Measurements from ENCODE around the gene GRIN3B. TPM values are rescaled to one million over a fixed set of nuclear protein-coding genes. Genes with fewer than 3 reads are reported as not detected.

GRIN3B gene
- total and polyA plus RNA-seq, 2 of the 4 experiments (the other 2 are of a cell fraction), result under 0.01 to 0.91 TPM

- peak within 1 kb of the TSS; percentile 47 for H2AK9ac ChIP-seq (replicated peaks; ENCODE audit: low read depth, low read length, poor library complexity)
- intact Hi-C loops (cut with micrococcal nuclease) (loop anchor here (2.0 kb wide), 2 partner anchors 55 to 63 kb away; partner anchors contain the start of genes GPX4 and POLR2E), dilution Hi-C loops (cut with HindIII; ENCODE audit: low sequenced_read_pairs, unreplicated experiment) (no loop called here), in situ Hi-C loops (cut with MboI; ENCODE audit: low sequenced_read_pairs) (no loop called here)
- H2BK5ac ChIP-seq (ENCODE audit: low read depth, low read length, poor library complexity, severe bottlenecking), result peak within 1 kb of the TSS; percentile 10
- peaks cover 47% of the 10 kb centered on the region for H4K20me1 ChIP-seq (ENCODE audit: insufficient read depth, low read length)
- H3K4me1 ChIP-seq (ENCODE audit: control insufficient read depth, insufficient read depth, low read length), result peaks cover 7% of the 10 kb centered on the region; the same call in 1 of the 2 replicates
- peaks cover 34% of the 10 kb centered on the region for H3K36me3 ChIP-seq (ENCODE audit: control insufficient read depth, insufficient read depth, low read length)
- no peak within 1 kb of the TSS for H2BK15ac ChIP-seq (ENCODE audit: low read depth, low read length)
- no peaks in the 10 kb centered on the region for H3K27me3 ChIP-seq (ENCODE audit: control insufficient read depth, insufficient read depth, low read length)
- no peak within 1 kb of the TSS for H4K5ac ChIP-seq (ENCODE audit: low read depth, low read length)
- H3K56ac ChIP-seq (ENCODE audit: extremely low read depth, insufficient read depth, low read length), result no peak within 1 kb of the TSS
- peak; percentile 96 for DNase-seq
- ChIA-PET POLR2A (ENCODE audit: unreplicated experiment) (interaction anchor here (0.7 to 1.8 kb wide), 3 partner anchors 11 to 13 kb away, joined by 3 to 4 read pairs (median 3); partner anchors contain the start of gene CNN2), CTCF (interaction anchor here (0.6 to 1.2 kb wide), 2 partner anchors 30 to 413 kb away, joined by 3 read pairs; no protein-coding TSS in a partner anchor)
- H3K79me1 ChIP-seq (ENCODE audit: low read depth in 1 of 2, low read length in 2 of 2), result peaks cover 0 to 28% of the 10 kb centered on the region in 2 experiments; a peak in 2 of 4 replicates
- H2AK5ac ChIP-seq (ENCODE audit: low read depth, low read length), result no peak within 1 kb of the TSS
- peak within 1 kb of the TSS; percentile 9; the same call in 1 of the 2 replicates for H3K4ac ChIP-seq (ENCODE audit: low read depth, low read length)
- no peak within 1 kb of the TSS for H2BK20ac ChIP-seq (ENCODE audit: low read depth, low read length)
- no peak within 1 kb of the TSS for H3K14ac ChIP-seq (replicated peaks; ENCODE audit: low read depth, low read length)
- ATAC-seq (ENCODE audit: low read depth), result peak; percentile 85
- H3K18ac ChIP-seq (ENCODE audit: low read depth, low read length), result no peak within 1 kb of the TSS
- peak within 1 kb of the TSS in 1 of 2 experiments; percentile 17; a peak in 1 of 4 replicates for H4K8ac ChIP-seq (ENCODE audit: low read depth in 2 of 2, low read length in 2 of 2)
- 6% methylated on average over 23 of the region's 56 CpGs; no CpG with 5 or more reads in 1 of the 2 experiments for WGBS, 2 experiments (ENCODE audit: extremely low coverage in 2 of 2, insufficient read length in 1 of 2)
- peak within 1 kb of the TSS; percentile 9 for H3K9ac ChIP-seq (ENCODE audit: low read depth, low read length)
- H4K91ac ChIP-seq (ENCODE audit: insufficient read depth, low read depth, low read length), result no peak within 1 kb of the TSS
- no peak within 1 kb of the TSS for H3K27ac ChIP-seq (ENCODE audit: insufficient read depth, low read length)
- peak within 1 kb of the TSS; percentile 53 for H3K4me2 ChIP-seq (ENCODE audit: low read depth, low read length)
- H3K23ac ChIP-seq (ENCODE audit: low read depth, low read length), result peak within 1 kb of the TSS; percentile 39; the same call in 1 of the 2 replicates
- H3K4me3 ChIP-seq (ENCODE audit: insufficient read depth, low read depth, low read length), result peak within 1 kb of the TSS; percentile 44
- no peak within 1 kb of the TSS for H2BK120ac ChIP-seq (ENCODE audit: low read depth, low read length)
- BruUV-seq (replicated peaks), result no TSS peak
- H3K9me3 ChIP-seq (ENCODE audit: control insufficient read depth, insufficient read depth, low read length), result no peaks in the 10 kb centered on the region
- H2AFZ ChIP-seq (replicated peaks; ENCODE audit: low read length, poor library complexity), result peak within 1 kb of the TSS; percentile 90
- no peaks in the 10 kb centered on the region for H3K9me1 ChIP-seq (ENCODE audit: insufficient read depth, low read length)
- TF ChIP-seq NFE2L2 (IDR thresholded peaks at IDR 0.05; ENCODE audit: low read depth, low read length) (no peak), BHLHE40 (IDR thresholded peaks at IDR 0.05; ENCODE audit: low read depth, low read length) (no peak), RFX5 (IDR thresholded peaks at IDR 0.05; ENCODE audit: low read depth, low read length) (no peak), RCOR1 (IDR thresholded peaks at IDR 0.05; ENCODE audit: insufficient replicate concordance, low read length) (no peak), SMC3 (IDR thresholded peaks at IDR 0.05; ENCODE audit: low read depth, low read length) (no peak), CTCF (conservative IDR thresholded peaks at IDR 0.05; ENCODE audit: low read depth, low read length) (no peak), ELK1 (IDR thresholded peaks at IDR 0.05; ENCODE audit: borderline replicate concordance, low read depth, low read length) (no peak), POLR2A (IDR thresholded peaks at IDR 0.05; ENCODE audit: low read depth, low read length) (peak; percentile 73), MXI1 (IDR thresholded peaks at IDR 0.05; ENCODE audit: borderline replicate concordance, low read depth, low read length) (no peak), FOS (IDR thresholded peaks at IDR 0.05; ENCODE audit: low read depth, low read length) (peak; percentile 36; the same call in 1 of the 2 replicates), CEBPB (IDR thresholded peaks at IDR 0.05; ENCODE audit: low read depth, low read length) (0 out of 2 replicates have a peak, but pooled peaks have one; percentile 9), MAZ (IDR thresholded peaks at IDR 0.05; ENCODE audit: borderline replicate concordance, low read depth, low read length) (peak; percentile 59; the same call in 1 of the 2 replicates), MAFK (IDR thresholded peaks at IDR 0.05; ENCODE audit: low read depth, low read length) (no peak), CHD1 (IDR thresholded peaks at IDR 0.05; ENCODE audit: low read depth, low read length) (no peak), RAD21 (IDR thresholded peaks at IDR 0.05; ENCODE audit: low read length) (no peak; the same call in 1 of the 2 replicates)
These were observed 39.6 kb downstream of the GRIN3B start, which contains the start of gene ABCA7 for GRCh38 chr19:1039646-1040475. Gene ABCA7 (plus strand): TSS chr19:1040107. CDS start chr19:1041362, 1,255 bp downstream.

Measured in IMR-90 (cell line).